Purkinje cell (primary cell): Measurements from ENCODE around the gene PCDHGA12. TPM values are rescaled to one million over a fixed set of nuclear protein-coding genes. Genes with fewer than 3 reads are reported as not detected.

Experiments used
- polyA plus RNA-seq: library from polyadenylated mRNA; unstranded; fragments of >200 nt; fragmentation: Nextera tagmentation; gene quantifications from 2 replicates; pipeline ENCODE4 v1.2.1, GENCODE V29; 2014

PCDHGA12 gene
- 3.6 and 4.3 TPM in 2 replicates for polyA plus RNA-seq

GRCh38 chr5:141430332-141431113 is at the start of gene PCDHGA12:
Gene PCDHGA12 (plus strand): TSS chr5:141430507. CDS start chr5:141430760, 253 bp downstream.

GRCh38 chr5:141382469-141383294 is 47.6 kb upstream of the PCDHGA12 start, which contains the start of gene PCDHGA7:
Gene PCDHGA7 (plus strand): TSS chr5:141382742. CDS start chr5:141382900, 158 bp downstream.

GRCh38 chr5:141387557-141388311 is 42.6 kb upstream of the PCDHGA12 start, which contains the start of gene PCDHGB4:
Gene PCDHGB4 (plus strand): TSS chr5:141387698. CDS start chr5:141387885, 187 bp downstream.

GRCh38 chr5:141392429-141393198 is 37.7 kb upstream of the PCDHGA12 start, which contains the start of gene PCDHGA8:
Gene PCDHGA8 (plus strand): TSS chr5:141392633. CDS start chr5:141392814, 181 bp downstream.

GRCh38 chr5:141397756-141398551 is 32.4 kb upstream of the PCDHGA12 start, which contains the start of gene PCDHGB5:
Gene PCDHGB5 (plus strand): TSS chr5:141397947. CDS start chr5:141398128, 181 bp downstream.

GRCh38 chr5:141402553-141403243 is 27.6 kb upstream of the PCDHGA12 start, which contains the start of gene PCDHGA9:
Gene PCDHGA9 (plus strand): TSS chr5:141402778. CDS start chr5:141402953, 175 bp downstream.

GRCh38 chr5:141407790-141408505 is 22.4 kb upstream of the PCDHGA12 start, which contains the start of gene PCDHGB6:
Gene PCDHGB6 (plus strand): TSS chr5:141408021. CDS start chr5:141408203, 182 bp downstream.

GRCh38 chr5:141412854-141413539 is 17.3 kb upstream of the PCDHGA12 start, which contains the start of gene PCDHGA10:
Gene PCDHGA10 (plus strand): TSS chr5:141412987. CDS start chr5:141413176, 189 bp downstream.

GRCh38 chr5:141417494-141418172 is 12.7 kb upstream of the PCDHGA12 start, which contains the start of gene PCDHGB7:
Gene PCDHGB7 (plus strand): TSS chr5:141417677. CDS start chr5:141417860, 183 bp downstream.

GRCh38 chr5:141420855-141421488 is 9.3 kb upstream of the PCDHGA12 start, which contains the start of gene PCDHGA11:
Gene PCDHGA11 (plus strand): TSS chr5:141421051. CDS start chr5:141421228, 177 bp downstream.

GRCh38 chr5:141475625-141476131 is 45.4 kb downstream of the PCDHGA12 start, which contains the start of gene PCDHGC3:
Gene PCDHGC3 (plus strand): TSS chr5:141475966. CDS start chr5:141476117, 151 bp downstream.

Other genes starting within 250 kb of the PCDHGA12 start
- 0.09 and 0.70 TPM in 2 replicates for gene PCDHB16, start 248.1 kb upstream of the PCDHGA12 start, polyA plus RNA-seq
- 0.21 and 0.81 TPM in 2 replicates for gene PCDHB9, start 243.3 kb upstream of the PCDHGA12 start, polyA plus RNA-seq
- 1.2 and 3.6 TPM in 2 replicates for gene PCDHB10, start 238.2 kb upstream of the PCDHGA12 start, polyA plus RNA-seq
- 1.1 and 1.6 TPM in 2 replicates for gene PCDHB11, start 230.9 kb upstream of the PCDHGA12 start, polyA plus RNA-seq
- gene PCDHB12, start 221.8 kb upstream of the PCDHGA12 start, polyA plus RNA-seq, result 2.6 and 2.8 TPM in 2 replicates
- gene PCDHB13, start 216.6 kb upstream of the PCDHGA12 start, polyA plus RNA-seq, result 2.0 and 5.2 TPM in 2 replicates
- gene PCDHB14, start 207.2 kb upstream of the PCDHGA12 start, polyA plus RNA-seq, result 5.3 and 5.4 TPM in 2 replicates
- gene PCDHB15, start 185.1 kb upstream of the PCDHGA12 start, polyA plus RNA-seq, result 28.7 and 30.0 TPM in 2 replicates
- not detected in 2 replicates for gene SLC25A2, start 126.5 kb upstream of the PCDHGA12 start, polyA plus RNA-seq
- 374 and 453 TPM in 2 replicates for gene TAF7, start 109.7 kb upstream of the PCDHGA12 start, polyA plus RNA-seq
- gene PCDHGA1, start 100.0 kb upstream of the PCDHGA12 start, polyA plus RNA-seq, result 0.69 TPM in 1 of 2 replicates, not detected in the other
- 1.9 TPM in 1 of 2 replicates, not detected in the other for gene PCDHGA2, start 91.7 kb upstream of the PCDHGA12 start, polyA plus RNA-seq
- gene PCDHGA3, start 86.7 kb upstream of the PCDHGA12 start, polyA plus RNA-seq, result 1.3 and 4.3 TPM in 2 replicates
- not detected in 2 replicates for gene PCDHGB1, start 80.4 kb upstream of the PCDHGA12 start, polyA plus RNA-seq
- gene PCDHGA4, start 75.5 kb upstream of the PCDHGA12 start, polyA plus RNA-seq, result 0.27 TPM in 1 of 2 replicates, not detected in the other
- gene PCDHGB2, start 70.5 kb upstream of the PCDHGA12 start, polyA plus RNA-seq, result 0.08 and 2.9 TPM in 2 replicates
- gene PCDHGA5, start 66.3 kb upstream of the PCDHGA12 start, polyA plus RNA-seq, result 2.2 and 2.5 TPM in 2 replicates
- gene PCDHGB3, start 60.3 kb upstream of the PCDHGA12 start, polyA plus RNA-seq, result 0.06 and 1.2 TPM in 2 replicates
- 0.30 and 0.60 TPM in 2 replicates for gene PCDHGA6, start 56.6 kb upstream of the PCDHGA12 start, polyA plus RNA-seq
- 0.73 and 1.8 TPM in 2 replicates for gene PCDHGA7, start 47.8 kb upstream of the PCDHGA12 start, polyA plus RNA-seq
- gene PCDHGB4, start 42.8 kb upstream of the PCDHGA12 start, polyA plus RNA-seq, result 1.8 and 2.1 TPM in 2 replicates
- 0.11 and 0.13 TPM in 2 replicates for gene PCDHGA8, start 37.9 kb upstream of the PCDHGA12 start, polyA plus RNA-seq
- gene PCDHGB5, start 32.6 kb upstream of the PCDHGA12 start, polyA plus RNA-seq, result 0.32 TPM in 1 of 2 replicates, not detected in the other
- 1.1 and 1.9 TPM in 2 replicates for gene PCDHGA9, start 27.7 kb upstream of the PCDHGA12 start, polyA plus RNA-seq
- 0.31 and 0.42 TPM in 2 replicates for gene PCDHGB6, start 22.5 kb upstream of the PCDHGA12 start, polyA plus RNA-seq
- 6.1 and 7.8 TPM in 2 replicates for gene PCDHGA10, start 17.5 kb upstream of the PCDHGA12 start, polyA plus RNA-seq
- gene PCDHGB7, start 12.8 kb upstream of the PCDHGA12 start, polyA plus RNA-seq, result 0.35 TPM in 1 of 2 replicates, not detected in the other
- gene PCDHGA11, start 9.5 kb upstream of the PCDHGA12 start, polyA plus RNA-seq, result 1.5 and 2.4 TPM in 2 replicates
- 51.6 and 70.9 TPM in 2 replicates for gene PCDHGC3, start 45.5 kb downstream of the PCDHGA12 start, polyA plus RNA-seq
- 0.22 and 4.5 TPM in 2 replicates for gene PCDHGC4, start 54.5 kb downstream of the PCDHGA12 start, polyA plus RNA-seq
- 0.34 and 2.0 TPM in 2 replicates for gene PCDHGC5, start 58.6 kb downstream of the PCDHGA12 start, polyA plus RNA-seq
- gene DIAPH1, start 188.5 kb downstream of the PCDHGA12 start, polyA plus RNA-seq, result 2.2 and 2.4 TPM in 2 replicates
- 40.0 and 47.2 TPM in 2 replicates for gene HDAC3, start 206.3 kb downstream of the PCDHGA12 start, polyA plus RNA-seq
- 5.9 and 8.8 TPM in 2 replicates for gene RELL2, start 206.5 kb downstream of the PCDHGA12 start, polyA plus RNA-seq
- 0.65 and 1.5 TPM in 2 replicates for gene FCHSD1, start 220.9 kb downstream of the PCDHGA12 start, polyA plus RNA-seq